Stimulated activated CD8-positive, alpha-beta memory T cell treated with anti-CD3 and anti-CD28 coated beads, Interleukin-12 subunit alpha, Interleukin-12 subunit beta, amount 100 ng/mL, for 24 hours (primary cell): ENCODE data around the gene GAS7.
"Not testable (repeated sequence)": the region's sequence is repeated elsewhere in the genome, so short reads cannot be mapped to it uniquely, and the experiment has no call there.

Experiments
- DNase-seq: peaks from one replicate; pipeline ENCODE4 v3.0.0-alpha.2; 2020; ENCODE audit errors: extremely low read depth

GAS7 gene

GRCh38 chr17:10022416-10022815, 176.0 kb downstream of the GAS7 start:
- DNase-seq, result no peak

- DNase-seq, result no peak
These were observed 177.0 kb downstream of the GAS7 start for GRCh38 chr17:10021272-10021984.

- DNase-seq, result no peak
These were observed 178.4 kb downstream of the GAS7 start for GRCh38 chr17:10019941-10020451.

GRCh38 chr17:10018461-10018891, 179.9 kb downstream of the GAS7 start:
- no peak for DNase-seq

- DNase-seq, result not testable (repeated sequence)
These were observed 181.3 kb downstream of the GAS7 start for GRCh38 chr17:10016958-10017570.

- no peak for DNase-seq
These were observed 184.9 kb downstream of the GAS7 start for GRCh38 chr17:10013365-10014112.

GRCh38 chr17:10010752-10011151, 187.7 kb downstream of the GAS7 start:
- no peak for DNase-seq

GRCh38 chr17:10003705-10004104, 194.7 kb downstream of the GAS7 start:
- DNase-seq, result no peak

- DNase-seq, result not testable (repeated sequence)
These were observed 195.6 kb downstream of the GAS7 start for GRCh38 chr17:10002567-10003360.

GRCh38 chr17:10001306-10001873, 197.0 kb downstream of the GAS7 start:
- no peak for DNase-seq

- DNase-seq, result no peak
These were observed 198.3 kb downstream of the GAS7 start for GRCh38 chr17:9999919-10000695.

GRCh38 chr17:9998060-9998459, 200.3 kb downstream of the GAS7 start:
- DNase-seq, result no peak

- no peak for DNase-seq
These were observed 203.6 kb downstream of the GAS7 start for GRCh38 chr17:9994761-9995160.

- DNase-seq, result no peak
These were observed 206.6 kb downstream of the GAS7 start for GRCh38 chr17:9991796-9992195.

GRCh38 chr17:9991351-9991750, 207.1 kb downstream of the GAS7 start:
- DNase-seq, result no peak

- no peak for DNase-seq
These were observed 210.4 kb downstream of the GAS7 start for GRCh38 chr17:9987779-9988585.

- no peak for DNase-seq
These were observed 211.5 kb downstream of the GAS7 start for GRCh38 chr17:9986754-9987382.

GRCh38 chr17:9985646-9986045, 212.8 kb downstream of the GAS7 start:
- DNase-seq, result no peak

GRCh38 chr17:9984768-9985167, 213.6 kb downstream of the GAS7 start:
- no peak for DNase-seq
